Esophagus muscularis mucosa (tissue), 3 donors: Measurements from ENCODE around the gene MTLN.

Source experiments
- POLR2A ChIP-seq: fragments of 450-650 bp; IDR thresholded peaks from one replicate; pipeline ENCODE4 v1.6.1; 2017; ENCODE audit warnings: antibody characterized with exemption, moderate library complexity, mild to moderate bottlenecking, low read depth
- TF ChIP-seq, protein P1 (sequence below), 3 experiments: fragments of 200-600 bp in 2 of 3; fragments of 450-650 bp in 1 of 3; sonication (generic) in 2 of 3; IDR thresholded peaks; one replicate each; pipeline ENCODE4 v1.5.1; 2017 to 2019; ENCODE audit warnings: antibody characterized with exemption in 3 of 3, mild to moderate bottlenecking in 2 of 3, moderate library complexity in 1 of 3

DNA sequence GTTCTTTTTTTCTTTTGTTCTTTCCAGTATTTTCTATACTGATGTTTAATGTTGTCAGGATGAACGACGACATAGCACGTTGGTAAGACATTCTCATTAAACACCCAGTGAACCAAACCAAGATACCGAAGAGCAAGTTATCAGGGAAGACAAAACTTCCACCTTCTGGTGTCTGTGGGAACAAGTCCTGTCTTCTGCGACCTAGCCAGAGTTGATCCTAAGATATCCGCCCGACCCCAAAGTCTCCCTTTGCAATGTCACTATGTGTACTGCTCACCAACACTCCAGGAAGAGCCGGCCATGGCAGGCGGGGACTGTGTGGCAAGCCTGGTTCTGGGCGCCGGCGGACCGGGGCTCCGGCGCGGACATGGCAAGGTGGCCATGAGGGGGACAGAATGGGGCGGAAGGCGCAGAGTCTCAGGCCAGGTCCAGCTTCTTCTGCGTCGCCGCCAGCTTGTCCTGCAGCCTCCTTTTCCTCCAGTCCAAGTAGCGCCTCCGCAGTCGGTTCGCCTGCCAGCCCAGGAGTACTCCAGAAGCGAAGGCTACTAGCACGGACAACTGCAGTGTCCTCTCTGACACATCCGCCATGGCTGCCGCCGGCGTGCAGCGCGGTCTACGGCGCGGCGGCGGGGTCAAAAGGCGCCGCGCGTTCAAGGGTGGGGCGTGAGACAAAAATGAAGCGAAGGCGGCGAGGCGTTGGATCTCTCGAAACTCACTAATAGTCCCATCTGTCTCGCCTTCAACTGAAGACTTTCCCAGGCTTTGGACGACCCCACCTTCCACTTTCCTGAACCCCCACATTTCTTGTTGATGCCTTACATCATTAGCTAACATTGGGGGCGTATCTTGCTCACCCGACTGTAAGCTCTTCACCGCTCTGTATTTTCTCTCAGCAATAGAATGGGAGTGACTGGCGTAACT is at the start of gene MTLN:
- TF ChIP-seq, protein P1, sequence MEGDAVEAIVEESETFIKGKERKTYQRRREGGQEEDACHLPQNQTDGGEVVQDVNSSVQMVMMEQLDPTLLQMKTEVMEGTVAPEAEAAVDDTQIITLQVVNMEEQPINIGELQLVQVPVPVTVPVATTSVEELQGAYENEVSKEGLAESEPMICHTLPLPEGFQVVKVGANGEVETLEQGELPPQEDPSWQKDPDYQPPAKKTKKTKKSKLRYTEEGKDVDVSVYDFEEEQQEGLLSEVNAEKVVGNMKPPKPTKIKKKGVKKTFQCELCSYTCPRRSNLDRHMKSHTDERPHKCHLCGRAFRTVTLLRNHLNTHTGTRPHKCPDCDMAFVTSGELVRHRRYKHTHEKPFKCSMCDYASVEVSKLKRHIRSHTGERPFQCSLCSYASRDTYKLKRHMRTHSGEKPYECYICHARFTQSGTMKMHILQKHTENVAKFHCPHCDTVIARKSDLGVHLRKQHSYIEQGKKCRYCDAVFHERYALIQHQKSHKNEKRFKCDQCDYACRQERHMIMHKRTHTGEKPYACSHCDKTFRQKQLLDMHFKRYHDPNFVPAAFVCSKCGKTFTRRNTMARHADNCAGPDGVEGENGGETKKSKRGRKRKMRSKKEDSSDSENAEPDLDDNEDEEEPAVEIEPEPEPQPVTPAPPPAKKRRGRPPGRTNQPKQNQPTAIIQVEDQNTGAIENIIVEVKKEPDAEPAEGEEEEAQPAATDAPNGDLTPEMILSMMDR (IDR thresholded peaks at IDR 0.05), result no peak
- peak; percentile 71 for TF ChIP-seq POLR2A
